Occipital lobe (tissue), 2 donors: Measurements from ENCODE around the gene GSK3B. TPM values are rescaled to one million over a fixed set of nuclear protein-coding genes. Genes with fewer than 3 reads are reported as not detected.

ENCODE experiments used
- DNase-seq: peaks from one replicate; lab custom pipeline; 2025; lab: John Stamatoyannopoulos, UW
- total RNA-seq: library from RNA; depleted of rRNA; stranded (reverse); fragments of >200 nt; gene quantifications from one replicate; pipeline ENCODE4 v1.2.3, GENCODE V29; 2014

Gene GSK3B
- total RNA-seq = 117 TPM

- DNase-seq = peak; percentile 68
Observed at GRCh38 chr3:120093911-120094775, at the start of gene GSK3B. Gene GSK3B, minus strand, starts transcription at chr3:120094447. Its CDS starts 1,013 bp downstream, at chr3:120093434.

DNA sequence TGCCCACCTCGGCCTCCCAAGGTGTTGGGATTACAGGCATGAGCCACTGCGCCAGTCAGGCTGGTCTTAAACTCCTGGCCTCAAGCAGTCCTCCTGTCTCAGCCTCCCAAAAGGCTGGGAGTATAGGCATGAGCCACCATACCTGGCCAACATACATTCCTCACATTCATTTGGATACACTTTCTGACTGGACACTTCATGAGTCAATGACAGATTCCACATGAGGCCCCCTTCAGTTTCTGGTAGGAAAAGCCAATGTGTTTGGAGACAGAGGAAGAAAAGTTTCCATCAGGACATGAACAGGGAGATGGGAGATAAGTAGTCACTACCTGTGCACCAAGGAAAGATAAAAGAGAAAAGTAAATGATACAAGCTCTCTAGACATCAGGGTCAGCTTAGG, 49.4 kb upstream of the GSK3B start:
- no peak for DNase-seq

DNA sequence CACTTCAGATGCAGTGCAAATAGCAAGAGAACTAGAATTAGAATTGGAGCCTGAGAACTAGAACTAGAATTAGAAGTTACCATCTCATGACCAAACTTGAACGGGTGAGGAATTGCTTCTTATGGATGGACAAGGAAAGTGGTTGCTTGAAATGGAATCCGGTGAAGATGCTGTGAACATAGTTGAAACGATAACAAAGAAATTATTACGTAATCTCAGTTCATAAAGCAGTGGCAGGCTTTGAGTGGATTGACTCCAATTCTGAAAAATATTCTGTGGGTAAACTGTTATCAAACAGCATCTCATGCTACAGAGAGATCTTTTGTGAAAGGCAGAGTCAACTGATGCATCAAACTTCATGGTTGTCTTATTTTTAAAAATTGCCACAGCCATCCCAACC, 48.0 kb upstream of the GSK3B start:
- DNase-seq = no peak

- no peak for DNase-seq
Observed at GRCh38 chr3:120140098-120140742, 46.0 kb upstream of the GSK3B start.

DNA sequence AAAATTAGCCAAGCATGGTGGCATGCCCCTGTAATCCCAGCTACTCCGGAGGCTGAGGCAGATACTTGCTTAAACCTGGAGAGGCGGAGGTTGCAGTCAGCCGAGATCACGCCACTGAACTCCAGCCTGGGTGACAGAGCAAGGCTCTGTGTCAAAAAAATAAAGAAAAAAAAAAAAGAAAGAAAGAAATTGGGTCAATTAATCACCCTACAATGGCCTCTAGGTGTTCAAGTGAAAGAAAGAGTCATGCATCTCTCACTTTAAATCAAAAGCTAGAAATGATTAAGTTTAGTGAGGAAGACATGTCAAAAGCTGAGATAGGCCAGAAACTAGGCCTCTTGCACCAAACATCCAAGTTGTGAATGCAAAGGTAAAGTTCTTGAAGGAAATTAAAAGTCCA, 44.9 kb upstream of the GSK3B start:
- DNase-seq = no peak

- DNase-seq = no peak
Observed at GRCh38 chr3:120137548-120137947, 43.3 kb upstream of the GSK3B start.

GRCh38 chr3:120130656-120131055, 36.4 kb upstream of the GSK3B start:
- DNase-seq = no peak

- no peak for DNase-seq
Observed at GRCh38 chr3:120129718-120130513, 35.7 kb upstream of the GSK3B start.

- DNase-seq = no peak
Observed at GRCh38 chr3:120129051-120129450, 34.8 kb upstream of the GSK3B start.

DNA sequence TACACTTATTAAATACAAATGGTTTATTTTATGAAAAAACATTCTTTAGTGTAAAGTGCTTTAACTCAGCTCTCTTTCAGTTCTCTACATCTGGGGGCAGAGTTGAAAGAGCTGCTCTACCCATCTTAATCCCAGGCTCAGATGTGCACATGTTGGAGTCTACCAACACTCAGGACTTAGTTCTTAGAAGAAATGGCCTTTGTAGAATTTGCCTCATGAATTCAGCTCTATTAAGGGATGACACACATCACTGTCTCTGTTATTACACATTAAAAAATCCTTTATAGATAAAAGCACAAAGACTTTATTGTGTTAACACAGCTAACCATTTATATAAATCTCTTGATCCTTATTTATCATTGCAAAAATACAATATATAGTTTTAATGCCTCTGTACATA, 31.7 kb upstream of the GSK3B start:
- DNase-seq = no peak

GRCh38 chr3:120119846-120120510, 25.7 kb upstream of the GSK3B start:
- DNase-seq = no peak

- no peak for DNase-seq
Observed at GRCh38 chr3:120114981-120115380, 20.7 kb upstream of the GSK3B start.

DNA sequence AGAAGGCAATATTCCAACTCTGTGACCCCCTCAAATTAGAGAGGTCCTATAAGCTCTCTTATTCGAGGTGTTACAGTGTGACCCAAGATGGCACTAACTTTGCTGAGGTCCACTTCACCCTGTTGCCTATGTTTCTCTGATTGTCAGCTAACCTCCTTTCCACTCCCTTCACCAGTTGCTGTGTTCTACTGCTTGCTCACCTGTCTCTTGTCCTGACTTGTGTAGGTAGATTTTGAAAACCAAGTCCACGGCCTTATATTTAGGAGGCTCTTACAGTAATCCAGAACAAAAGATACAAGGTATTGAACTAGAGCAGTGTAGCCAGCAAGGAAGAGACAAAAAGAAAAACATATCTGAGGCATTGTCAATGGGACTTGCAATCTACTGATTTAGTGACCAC, 20.1 kb upstream of the GSK3B start:
- no peak for DNase-seq

DNA sequence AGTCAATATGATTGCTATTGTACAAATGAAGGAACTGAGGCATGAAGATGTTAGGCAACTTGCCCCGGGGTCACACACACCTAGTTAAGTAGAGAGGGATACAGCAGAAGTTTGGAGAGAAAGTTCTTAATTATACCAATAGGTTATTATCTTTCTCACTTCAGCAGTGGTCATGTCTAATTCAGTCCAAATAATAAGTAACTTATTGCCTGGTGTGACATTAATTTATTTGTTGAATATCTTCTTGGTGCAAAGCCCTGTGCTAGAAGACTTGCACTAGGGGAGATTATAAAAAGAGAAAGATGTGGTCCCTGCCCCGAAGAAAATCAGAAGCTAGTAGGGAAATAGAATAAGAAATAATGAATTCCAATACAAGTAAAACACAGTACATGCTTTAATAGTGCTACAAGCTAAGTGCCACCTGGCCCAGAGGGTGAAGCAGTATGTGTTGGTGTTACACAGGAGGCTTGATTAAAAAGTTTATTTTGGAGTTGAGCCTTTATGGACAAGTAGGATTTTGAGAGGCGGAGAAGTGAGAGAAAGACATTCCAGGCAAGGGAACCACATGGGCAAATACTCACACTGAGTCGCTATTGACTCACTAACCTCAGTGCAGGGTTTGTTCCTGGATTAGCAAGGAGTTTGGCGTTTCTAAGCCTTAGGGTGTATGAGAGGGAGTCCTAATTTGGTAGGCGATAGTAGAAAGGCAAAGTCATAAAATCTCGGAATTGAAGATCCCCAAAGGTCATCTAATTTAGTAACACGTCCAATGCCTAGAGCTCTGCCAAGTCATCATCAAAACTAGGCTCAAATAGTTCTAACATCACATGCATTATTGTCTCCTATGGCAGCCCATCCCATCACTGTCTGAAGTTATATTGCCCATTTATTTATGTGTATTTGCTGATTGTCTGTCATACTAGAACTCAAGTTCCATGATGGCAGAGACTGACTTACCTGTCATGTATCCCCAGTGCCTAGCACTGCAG, 19.2 kb upstream of the GSK3B start:
- DNase-seq = no peak

GRCh38 chr3:120111898-120112297, 17.7 kb upstream of the GSK3B start:
- DNase-seq = no peak

DNA sequence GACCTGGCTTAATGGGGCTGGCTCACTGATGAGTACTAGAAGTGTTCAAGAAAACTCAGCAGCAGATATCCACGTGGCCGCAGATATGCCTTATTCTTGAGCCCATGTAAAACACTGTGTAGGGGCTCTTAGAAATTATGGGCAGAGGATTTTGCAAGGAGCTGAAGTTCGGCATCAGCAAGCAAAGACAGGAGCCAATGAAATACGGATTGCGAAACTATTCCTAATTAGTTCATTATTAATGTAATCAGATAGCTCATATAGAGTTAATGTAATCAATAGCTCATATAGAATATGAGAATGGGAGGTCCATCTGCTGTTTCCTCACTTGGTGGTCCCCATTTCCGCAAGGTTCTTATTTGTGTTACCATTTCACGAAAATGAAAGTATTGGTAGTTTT, 9.0 kb upstream of the GSK3B start:
- no peak for DNase-seq

DNA sequence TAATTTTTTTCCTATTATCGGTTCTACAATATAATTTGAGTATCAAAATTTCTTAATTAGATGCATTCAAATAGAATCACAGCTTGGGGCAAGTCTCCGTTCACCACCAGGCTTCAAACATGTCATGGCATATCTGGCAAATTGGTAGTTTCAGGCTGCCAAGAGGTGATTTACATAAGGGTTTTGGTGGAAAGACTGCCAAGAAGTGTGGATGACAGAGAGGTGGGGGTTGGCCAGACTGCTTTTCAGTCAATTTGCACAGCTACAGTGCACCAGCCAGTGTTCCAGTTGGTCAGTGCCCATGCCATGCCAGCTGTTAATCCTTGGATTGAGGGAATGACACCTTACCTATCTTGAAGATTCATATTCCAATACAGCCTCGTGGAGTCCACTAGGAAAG, 8.4 kb upstream of the GSK3B start:
- DNase-seq = no peak

GRCh38 chr3:120102232-120102631, 8.0 kb upstream of the GSK3B start:
- DNase-seq = no peak

GRCh38 chr3:120101624-120102023, 7.4 kb upstream of the GSK3B start:
- no peak for DNase-seq

DNA sequence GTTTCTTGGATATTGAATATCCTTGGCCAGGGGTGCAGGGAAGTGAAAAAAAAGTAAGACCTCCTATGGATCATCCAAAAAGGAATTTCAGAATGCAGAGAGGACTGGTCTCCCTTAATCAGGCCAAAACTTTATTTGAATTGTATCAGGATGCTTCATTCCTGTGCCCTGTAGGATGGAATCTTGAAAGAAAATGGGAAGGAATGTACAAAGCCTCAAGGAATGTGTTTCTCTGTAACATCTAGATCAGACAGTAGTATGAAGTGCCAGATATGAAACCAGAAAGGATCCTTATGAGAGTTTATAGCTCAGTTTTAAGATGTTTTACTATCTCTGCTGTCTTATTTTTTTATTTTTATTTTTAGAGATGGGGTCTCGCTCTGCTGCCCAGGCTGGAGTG, 6.5 kb upstream of the GSK3B start:
- no peak for DNase-seq
